HepG2 (cell line): ENCODE measurements around the gene RUNX3. TPM values are rescaled to one million over a fixed set of nuclear protein-coding genes. Genes with fewer than 3 reads are reported as not detected.

Experiments
- FOXK2 ChIP-seq: fragments of 450-650 bp; IDR thresholded peaks from 2 replicates; pipeline ENCODE4 v1.6.1; 2016
- KDM6A ChIP-seq: IDR thresholded peaks from 2 replicates; pipeline ENCODE4 v1.6.1; 2016; ENCODE audit warnings: low read depth
- KIAA2018 ChIP-seq: sonication (generic); formaldehyde crosslinking; IDR thresholded peaks from 2 replicates; pipeline ENCODE4 v1.5.0; 2020; ENCODE audit warnings: mild to moderate bottlenecking, missing genetic modification reagents, borderline replicate concordance
- MAFK ChIP-seq, 2 experiments: IDR thresholded peaks in 1 of 2; conservative IDR thresholded peaks in 1 of 2; 2 replicates each; pipeline ENCODE4 v1.6.1; 2011; ENCODE audit warnings: improper control_type of control experiment in 2 of 2, low read length in 2 of 2
- PCBP1 ChIP-seq: fragments of 200-400 bp; formaldehyde crosslinking; IDR thresholded peaks from 2 replicates; pipeline ENCODE4 v1.6.1; 2017; ENCODE audit warnings: mild to moderate bottlenecking, low read depth, low read length, borderline replicate concordance
- REPIN1 ChIP-seq: sonication (generic); formaldehyde crosslinking; IDR thresholded peaks from 2 replicates; pipeline ENCODE4 v1.8.0; 2022; ENCODE audit warnings: missing genetic modification reagents, low read depth, mild to moderate bottlenecking, borderline replicate concordance
- SAP130 ChIP-seq: IDR thresholded peaks from 2 replicates; pipeline ENCODE4 v1.6.1; 2016; ENCODE audit warnings: low read depth
- SMAD3 ChIP-seq: sonication (generic); formaldehyde crosslinking; IDR thresholded peaks from 2 replicates; pipeline ENCODE4 v1.4.0; 2020; ENCODE audit warnings: missing genetic modification reagents
- SNAPC5 ChIP-seq: sonication (generic); formaldehyde crosslinking; IDR thresholded peaks from 2 replicates; pipeline ENCODE4 v1.8.1; 2023; ENCODE audit warnings: mild to moderate bottlenecking, missing genetic modification reagents, borderline replicate concordance
- ZFP91 ChIP-seq: sonication (generic); formaldehyde crosslinking; IDR thresholded peaks from 2 replicates; pipeline ENCODE4 v1.9.0; 2022; ENCODE audit warnings: missing genetic modification reagents, mild to moderate bottlenecking, borderline replicate concordance
- ZNF687 ChIP-seq: sonication (generic); formaldehyde crosslinking; IDR thresholded peaks from 2 replicates; pipeline ENCODE4 v1.5.1; 2020; ENCODE audit warnings: mild to moderate bottlenecking, missing genetic modification reagents, moderate library complexity
- ZNF724P ChIP-seq: sonication (generic); formaldehyde crosslinking; IDR thresholded peaks from 2 replicates; pipeline ENCODE4 v1.8.0; 2022; ENCODE audit warnings: missing genetic modification reagents, borderline replicate concordance
- ZSCAN29 ChIP-seq: sonication (generic); formaldehyde crosslinking; conservative IDR thresholded peaks from 2 replicates; pipeline ENCODE4 v1.4.0; 2020; ENCODE audit warnings: mild to moderate bottlenecking, missing genetic modification reagents
- polyA plus RNA-seq, 8 experiments: library from polyadenylated mRNA; depleted of rRNA in 3 of 8; stranded (reverse) in 7 of 8; unstranded in 1 of 8; fragments of >200 nt; fragmentation: Illumina TruSeq in 4 of 8; extraction: Trizol in 4 of 8; gene quantifications; 2 replicates each; pipeline versions ENCODE4 v1.2.1 to v1.2.3, GENCODE V29; 2011 to 2016; ENCODE audit warnings: low read depth in 4 of 8, missing spikeins in 1 of 8, mixed read lengths in 1 of 8; ENCODE audit not compliant: insufficient read depth in 1 of 8
- total RNA-seq, 5 experiments: library from RNA; depleted of rRNA; stranded (reverse); fragments of >200 nt; fragmentation: Illumina TruSeq; extraction: Trizol; gene quantifications; 2 replicates each; pipeline ENCODE4 v1.2.3, GENCODE V29; 2016; ENCODE audit warnings: low read depth in 1 of 5

The RUNX3 gene
- total and polyA plus RNA-seq, 2 of the 13 experiments (the other 11 are each of a cell fraction or from before 2014, with no cell fraction given), result 0.04 to 0.22 TPM

- TF ChIP-seq MAFK (conservative IDR thresholded peaks at IDR 0.05 in 1 of 2, IDR thresholded peaks at IDR 0.05 in 1 of 2; ENCODE audit: low read length in 2 of 2) (no peak), PCBP1 (no peak), ZFP91 (CRISPR knock-in tag) (peak; percentile 58; the same call in 1 of the 2 replicates), ZNF687 (CRISPR knock-in tag) (peak; percentile 53), SMAD3 (no peak), KDM6A (CRISPR knock-in tag) (no peak), REPIN1 (0 out of 2 replicates have a peak, but pooled peaks have one; percentile 16), FOXK2 (no peak), SAP130 (0 out of 2 replicates have a peak, but pooled peaks have one; percentile 30), ZNF724P (CRISPR knock-in tag) (no peak), SNAPC5 (no peak), KIAA2018 (CRISPR knock-in tag) (no peak), ZSCAN29 (CRISPR knock-in tag) (peak; percentile 94)
Observed at GRCh38 chr1:24946861-24947658, 17.0 kb upstream of the RUNX3 start (continued).
